WI38 (cell line): ENCODE data around the gene GCDH.

Experiments used
- H3K4me3 ChIP-seq: 2 replicates; pipeline ENCODE4 v1.5.1; 2011; ENCODE audit warnings: low read depth, mild to moderate bottlenecking, control low read depth, low read length
- TF ChIP-seq, protein P1 (sequence below): IDR thresholded peaks from 2 replicates; pipeline ENCODE4 v1.5.1; 2012; ENCODE audit warnings: low read depth, mild to moderate bottlenecking, control low read depth, low read length

GCDH gene

DNA sequence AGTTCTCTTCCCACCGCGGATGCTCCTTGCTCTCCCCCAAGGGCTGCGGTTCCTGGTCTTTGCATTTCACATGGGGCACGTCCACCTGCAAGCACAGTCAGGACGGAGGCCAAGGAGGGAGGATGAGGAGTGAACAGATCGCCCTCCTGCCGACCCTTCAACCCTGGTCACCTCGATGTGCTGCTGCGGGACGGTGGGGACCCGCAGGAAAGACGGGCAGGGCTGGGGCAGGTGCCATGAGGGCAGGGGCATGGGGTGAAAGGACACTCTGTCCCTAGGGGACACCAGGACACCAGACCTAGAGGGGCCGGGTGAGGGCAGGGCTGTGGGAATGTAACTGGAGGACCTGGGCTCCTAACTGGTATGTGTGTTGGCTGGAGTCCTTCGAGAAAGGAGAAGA is 27.3 kb downstream of the GCDH start:
- H3K4me3 ChIP-seq, result no peak overlapping the region

DNA sequence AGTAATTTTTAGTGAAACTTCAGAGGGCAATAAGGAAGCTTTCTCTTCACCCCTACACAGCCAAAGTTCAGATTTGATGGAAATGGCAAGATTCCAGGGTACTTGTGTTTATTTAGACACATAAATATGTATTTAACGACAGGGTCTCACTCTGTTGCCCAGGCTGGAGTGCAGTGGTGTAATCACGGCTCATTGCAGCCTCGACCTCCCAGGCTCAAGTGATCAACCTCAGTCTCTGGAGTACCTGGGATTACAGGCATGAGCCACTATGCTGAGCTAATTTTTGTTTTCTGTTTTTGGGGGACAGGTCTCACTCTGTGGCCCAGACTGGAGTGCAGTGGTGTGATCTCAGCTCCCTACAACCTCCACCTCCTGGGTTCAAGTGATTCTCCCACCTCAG is 30.1 kb downstream of the GCDH start:
- TF ChIP-seq, protein P1, sequence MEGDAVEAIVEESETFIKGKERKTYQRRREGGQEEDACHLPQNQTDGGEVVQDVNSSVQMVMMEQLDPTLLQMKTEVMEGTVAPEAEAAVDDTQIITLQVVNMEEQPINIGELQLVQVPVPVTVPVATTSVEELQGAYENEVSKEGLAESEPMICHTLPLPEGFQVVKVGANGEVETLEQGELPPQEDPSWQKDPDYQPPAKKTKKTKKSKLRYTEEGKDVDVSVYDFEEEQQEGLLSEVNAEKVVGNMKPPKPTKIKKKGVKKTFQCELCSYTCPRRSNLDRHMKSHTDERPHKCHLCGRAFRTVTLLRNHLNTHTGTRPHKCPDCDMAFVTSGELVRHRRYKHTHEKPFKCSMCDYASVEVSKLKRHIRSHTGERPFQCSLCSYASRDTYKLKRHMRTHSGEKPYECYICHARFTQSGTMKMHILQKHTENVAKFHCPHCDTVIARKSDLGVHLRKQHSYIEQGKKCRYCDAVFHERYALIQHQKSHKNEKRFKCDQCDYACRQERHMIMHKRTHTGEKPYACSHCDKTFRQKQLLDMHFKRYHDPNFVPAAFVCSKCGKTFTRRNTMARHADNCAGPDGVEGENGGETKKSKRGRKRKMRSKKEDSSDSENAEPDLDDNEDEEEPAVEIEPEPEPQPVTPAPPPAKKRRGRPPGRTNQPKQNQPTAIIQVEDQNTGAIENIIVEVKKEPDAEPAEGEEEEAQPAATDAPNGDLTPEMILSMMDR, result no peak
- no peak overlapping the region for H3K4me3 ChIP-seq

More for the DNA sequence above, 27.3 kb downstream of the GCDH start:
- TF ChIP-seq, protein P1, result no peak

DNA sequence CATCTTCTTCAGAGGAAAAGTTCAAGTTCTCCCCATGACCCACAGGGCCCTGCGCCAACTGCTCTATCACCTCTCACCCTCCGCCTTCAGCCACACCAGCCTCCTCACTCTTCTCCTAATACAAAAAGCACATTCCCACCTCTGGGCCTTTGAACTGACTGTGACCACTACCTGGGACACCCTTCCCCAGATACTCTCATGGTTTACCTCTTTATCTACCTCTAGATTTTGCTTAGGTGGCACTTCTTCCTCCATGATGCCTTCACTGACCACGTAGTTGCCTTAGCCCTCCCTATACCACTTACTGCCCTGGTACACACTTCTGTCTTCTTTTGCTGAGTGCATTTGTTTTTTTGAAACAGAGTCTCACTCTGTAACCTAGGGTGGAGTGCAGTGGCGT is 32.0 kb downstream of the GCDH start:
- no peak overlapping the region for H3K4me3 ChIP-seq
- TF ChIP-seq, protein P1, result no peak

DNA sequence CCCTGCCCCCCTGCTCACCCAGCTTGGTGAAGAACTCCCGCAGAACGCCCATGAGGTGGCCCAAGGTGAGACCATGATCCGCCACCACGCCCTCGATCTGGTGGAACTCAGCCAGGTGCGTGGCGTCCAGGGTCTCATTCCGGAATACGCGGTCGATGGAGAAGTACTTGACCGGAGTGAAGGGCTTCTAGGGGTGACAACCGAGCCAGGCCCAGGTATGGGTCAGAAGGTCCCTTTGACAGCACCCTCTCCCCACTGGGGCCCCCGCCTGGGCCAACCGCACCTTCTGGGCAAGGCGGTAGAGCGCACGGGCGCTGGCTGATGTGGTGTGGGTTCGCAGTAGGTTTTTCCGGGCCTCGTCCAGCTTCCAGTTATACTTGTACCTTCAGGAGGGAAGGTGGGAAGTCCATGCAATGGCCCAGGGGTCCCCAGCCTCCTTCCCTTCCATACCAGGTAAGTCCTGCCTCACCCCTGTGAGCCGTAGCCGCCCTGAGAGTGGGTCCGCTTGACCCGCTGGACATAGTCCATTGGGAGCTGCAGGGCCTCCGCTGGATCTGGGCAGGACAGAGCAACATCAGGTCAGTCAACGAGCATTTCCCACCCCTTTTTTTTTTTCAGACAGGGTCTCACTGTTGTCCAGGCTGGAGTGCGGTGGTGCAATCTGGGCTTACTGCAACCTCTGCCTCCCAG is 33.8 kb downstream of the GCDH start:
- TF ChIP-seq, protein P1, result no peak
- no peak overlapping the region for H3K4me3 ChIP-seq

DNA sequence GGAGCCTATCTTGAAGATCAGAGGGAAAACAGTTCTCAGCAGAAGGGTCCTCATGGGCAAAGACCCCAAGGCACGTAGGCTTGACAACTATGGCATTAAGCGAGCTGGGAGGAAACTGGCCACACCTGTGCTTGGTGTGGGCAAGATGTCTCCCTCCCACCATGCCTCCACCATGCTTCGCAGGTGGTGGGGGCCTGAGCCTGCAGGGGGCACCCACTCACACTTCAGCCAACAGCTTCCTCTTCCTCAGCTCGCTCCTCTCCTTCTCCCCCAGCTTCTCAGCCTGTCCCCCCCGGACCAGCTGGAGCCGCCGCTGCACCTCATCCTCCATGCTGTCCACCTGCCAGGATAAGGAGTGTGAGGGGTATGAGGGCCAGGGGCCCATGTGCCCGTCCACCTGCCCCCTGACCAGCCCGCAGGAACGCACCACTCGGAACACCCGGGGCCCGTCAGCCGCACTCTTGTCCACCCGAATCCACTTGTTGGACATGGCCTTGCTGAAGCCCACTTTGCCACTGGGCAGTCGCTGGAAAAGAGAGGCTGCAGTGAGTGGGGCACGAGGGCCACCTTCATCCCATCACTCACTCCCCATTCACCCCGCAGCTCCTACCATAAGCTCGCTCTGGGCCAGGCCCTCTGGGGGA is 39.2 kb downstream of the GCDH start:
- TF ChIP-seq, protein P1, result no peak
- H3K4me3 ChIP-seq, result no peak overlapping the region

DNA sequence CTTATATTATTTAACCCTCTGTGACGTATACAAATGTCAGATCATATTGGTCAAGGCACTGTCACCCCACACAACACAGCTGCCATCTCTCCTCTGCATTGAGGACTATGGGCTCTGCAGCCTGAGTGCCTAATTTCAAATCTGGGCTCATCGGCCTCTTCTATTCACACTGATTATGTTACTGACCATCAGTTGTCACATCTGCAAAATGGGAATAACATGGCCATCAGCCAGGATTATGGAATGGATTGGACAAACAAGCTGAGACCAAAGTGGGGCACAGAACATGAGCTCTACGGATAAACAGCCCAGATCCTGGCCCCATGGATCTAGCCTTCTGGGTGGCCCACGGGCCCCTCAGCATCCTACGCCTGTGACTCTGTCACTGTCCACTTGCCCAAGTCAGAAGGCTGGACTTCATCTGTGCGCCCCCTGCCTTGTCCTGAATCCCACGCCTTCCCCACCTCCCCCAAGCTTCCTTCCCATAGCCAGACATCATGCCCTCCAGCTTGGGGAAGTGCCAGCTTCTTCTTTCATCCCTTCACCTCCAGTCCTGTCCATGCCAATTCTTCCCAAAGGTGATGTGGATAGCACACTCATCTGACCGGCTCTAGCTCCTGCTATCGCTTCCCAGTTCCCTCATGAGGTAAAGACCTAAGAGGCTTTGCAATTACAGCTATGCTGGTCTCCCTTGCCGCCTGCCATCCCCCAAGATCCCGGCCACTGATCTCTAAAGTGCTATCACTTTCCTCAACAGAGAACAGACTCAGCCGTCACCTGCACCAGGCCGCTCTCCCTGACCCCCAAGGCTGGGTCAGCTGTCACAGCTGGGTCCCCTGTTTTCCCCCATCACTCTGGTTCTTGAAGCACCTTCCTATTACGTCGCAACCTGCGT is 41.7 kb downstream of the GCDH start:
- H3K4me3 ChIP-seq, result peak overlapping the region; percentile 97
- TF ChIP-seq, protein P1, result no peak
